HG03060 (cell line): ENCODE measurements around the gene SLC7A14.

ENCODE experiments used
- ATAC-seq: cut with Tn5 transposase; IDR thresholded peaks from one replicate; pipeline ENCODE4 v1.9.1; 2021; ENCODE audit warnings: low read depth, moderate number of reproducible peaks; ENCODE audit not compliant: unreplicated experiment

SLC7A14 gene

GRCh38 chr3:170437176-170437575 is 148.7 kb downstream of the SLC7A14 start:
- no peak for ATAC-seq

- ATAC-seq: no peak
Observed at GRCh38 chr3:170436697-170437096, 149.2 kb downstream of the SLC7A14 start.

GRCh38 chr3:170432416-170432815 is 153.5 kb downstream of the SLC7A14 start:
- no peak for ATAC-seq

- ATAC-seq: no peak
Observed at GRCh38 chr3:170431054-170431453, 154.8 kb downstream of the SLC7A14 start.

GRCh38 chr3:170429050-170429449 is 156.8 kb downstream of the SLC7A14 start:
- no peak for ATAC-seq

- ATAC-seq: no peak
Observed at GRCh38 chr3:170428095-170428494, 157.8 kb downstream of the SLC7A14 start.

- no peak for ATAC-seq
Observed at GRCh38 chr3:170426240-170426797, 159.6 kb downstream of the SLC7A14 start.

GRCh38 chr3:170425491-170426239 is 160.2 kb downstream of the SLC7A14 start:
- no peak for ATAC-seq

GRCh38 chr3:170424879-170425278 is 161.0 kb downstream of the SLC7A14 start:
- no peak for ATAC-seq

- no peak for ATAC-seq
Observed at GRCh38 chr3:170423001-170423615, 162.8 kb downstream of the SLC7A14 start.

- ATAC-seq: no peak
Observed at GRCh38 chr3:170421758-170422157, 164.1 kb downstream of the SLC7A14 start.

GRCh38 chr3:170421111-170421641 is 164.7 kb downstream of the SLC7A14 start:
- ATAC-seq: no peak

- no peak for ATAC-seq
Observed at GRCh38 chr3:170420307-170420821, 165.5 kb downstream of the SLC7A14 start.

GRCh38 chr3:170419557-170420087 is 166.3 kb downstream of the SLC7A14 start:
- no peak for ATAC-seq

- ATAC-seq: no peak
Observed at GRCh38 chr3:170418422-170419398, 167.2 kb downstream of the SLC7A14 start, which contains the start of gene CLDN11. Gene CLDN11, plus strand, starts transcription at chr3:170418868. Its CDS starts 199 bp downstream, at chr3:170419067.

- no peak for ATAC-seq
Observed at GRCh38 chr3:170417090-170417489, 168.8 kb downstream of the SLC7A14 start.

- ATAC-seq: peak; percentile 48
Observed at GRCh38 chr3:170414202-170414663, 171.6 kb downstream of the SLC7A14 start.

- no peak for ATAC-seq
Observed at GRCh38 chr3:170413291-170413690, 172.6 kb downstream of the SLC7A14 start.

- no peak for ATAC-seq
Observed at GRCh38 chr3:170410428-170411029, 175.3 kb downstream of the SLC7A14 start.
